Osteoblast (primary cell): ENCODE results near the gene CDPF1. TPM values are rescaled to one million over a fixed set of nuclear protein-coding genes. Genes with fewer than 3 reads are reported as not detected.

Experiments
- DNase-seq: peaks from one replicate; pipeline ENCODE4 v3.0.0; 2011; ENCODE audit warnings: low spot score, mixed read lengths; ENCODE audit not compliant: insufficient read length; ENCODE audit errors: missing footprints
- H2AFZ ChIP-seq: 2 replicates; pipeline ENCODE4 v1.6.0; 2011; ENCODE audit warnings: mild to moderate bottlenecking, low read length
- H3K27ac ChIP-seq: 2 replicates; pipeline ENCODE4 v1.5.1; 2011; ENCODE audit warnings: mild to moderate bottlenecking, low read depth, low read length, moderate library complexity
- H3K27me3 ChIP-seq: 2 replicates; pipeline ENCODE4 v1.6.0; 2012; ENCODE audit warnings: mild to moderate bottlenecking, control low read depth, inconsistent platforms, low read length, moderate library complexity; ENCODE audit not compliant: insufficient read depth
- H3K36me3 ChIP-seq: 2 replicates; pipeline ENCODE4 v1.5.1; 2011; ENCODE audit warnings: mild to moderate bottlenecking, low read length, control low read depth, moderate library complexity; ENCODE audit not compliant: insufficient read depth
- H3K4me1 ChIP-seq: 2 replicates; pipeline ENCODE4 v1.5.1; 2011; ENCODE audit warnings: mild to moderate bottlenecking, low read length, control low read depth, moderate library complexity; ENCODE audit not compliant: insufficient read depth
- H3K4me2 ChIP-seq: 2 replicates; pipeline ENCODE4 v1.6.0; 2011; ENCODE audit warnings: mild to moderate bottlenecking, low read length; ENCODE audit not compliant: insufficient read depth
- H3K4me3 ChIP-seq: fragments of 200-600 bp; sonication (generic); 3 replicates; pipeline ENCODE4 v1.5.1; 2012; ENCODE audit warnings: mild to moderate bottlenecking, low read length, inconsistent platforms; ENCODE audit not compliant: insufficient read depth
- H3K79me2 ChIP-seq: 2 replicates; pipeline ENCODE4 v1.6.0; 2012; ENCODE audit warnings: mild to moderate bottlenecking, low read length, control low read depth, inconsistent platforms; ENCODE audit not compliant: insufficient read depth
- H3K9me3 ChIP-seq: 2 replicates; pipeline ENCODE4 v1.5.1; 2011; ENCODE audit warnings: low read depth, low read length, control low read depth
- H4K20me1 ChIP-seq: 2 replicates; pipeline ENCODE4 v1.6.0; 2012; ENCODE audit warnings: mild to moderate bottlenecking, low read length, control low read depth; ENCODE audit not compliant: insufficient read depth
- CTCF ChIP-seq: IDR thresholded peaks from 2 replicates; pipeline ENCODE4 v1.5.1; 2011; ENCODE audit warnings: mild to moderate bottlenecking, low read depth, low read length, moderate library complexity; ENCODE audit errors: extremely low read depth
- total RNA-seq: library from RNA; depleted of rRNA; stranded (reverse); fragments of >200 nt; gene quantifications from 2 replicates; pipeline ENCODE4 v1.2.3, GENCODE V29; 2012

Gene CDPF1
- total RNA-seq, 1 donor: 12.7 TPM

GRCh38 chr22:46246178-46246577 is 3.9 kb downstream of the CDPF1 start:
- no peaks in the 10 kb centered on the region for H3K9me3 ChIP-seq
- no peaks in the 10 kb centered on the region for H3K27me3 ChIP-seq
- no peak overlapping the region for H3K27ac ChIP-seq
- peak; percentile 75 for DNase-seq
- H3K36me3 ChIP-seq: peaks cover 5% of the 10 kb centered on the region
- TF ChIP-seq CTCF: no peak
- no peak overlapping the region for H3K4me3 ChIP-seq
- peaks cover 5% of the 10 kb centered on the region for H4K20me1 ChIP-seq
- no peak overlapping the region for H3K4me2 ChIP-seq
- H3K79me2 ChIP-seq: peaks cover 6% of the 10 kb centered on the region
- H2AFZ ChIP-seq: no peak overlapping the region
- H3K4me1 ChIP-seq: peaks cover 7% of the 10 kb centered on the region

- no peak overlapping the region for H2AFZ ChIP-seq
- no peak overlapping the region for H3K4me2 ChIP-seq
- H3K4me1 ChIP-seq: no peaks in the 10 kb centered on the region
- peaks cover 6% of the 10 kb centered on the region for H3K79me2 ChIP-seq
- H3K27ac ChIP-seq: no peak overlapping the region
- peaks cover 5% of the 10 kb centered on the region for H4K20me1 ChIP-seq
- H3K27me3 ChIP-seq: no peaks in the 10 kb centered on the region
- no peak overlapping the region for H3K4me3 ChIP-seq
- no peak for DNase-seq
- TF ChIP-seq CTCF: no peak
- H3K9me3 ChIP-seq: no peaks in the 10 kb centered on the region
- peaks cover 8% of the 10 kb centered on the region for H3K36me3 ChIP-seq
Observed at GRCh38 chr22:46245511-46245910, 4.6 kb downstream of the CDPF1 start.

- Histone ChIP-seq H3K4me1 (no peaks in the 10 kb centered on the region), H4K20me1 (peaks cover 5% of the 10 kb centered on the region), H3K27ac (no peak overlapping the region), H2AFZ (no peak overlapping the region), H3K27me3 (no peaks in the 10 kb centered on the region), H3K4me3 (no peak overlapping the region), H3K36me3 (peaks cover 8% of the 10 kb centered on the region), H3K4me2 (no peak overlapping the region), H3K9me3 (no peaks in the 10 kb centered on the region), H3K79me2 (peaks cover 6% of the 10 kb centered on the region)
- no peak for DNase-seq
- TF ChIP-seq CTCF: no peak
Observed at GRCh38 chr22:46244771-46245170, 5.3 kb downstream of the CDPF1 start.

- no peaks in the 10 kb centered on the region for H3K9me3 ChIP-seq
- H4K20me1 ChIP-seq: peaks cover 5% of the 10 kb centered on the region
- no peak overlapping the region for H3K4me2 ChIP-seq
- no peak for TF ChIP-seq CTCF
- no peak overlapping the region for H3K4me3 ChIP-seq
- no peak overlapping the region for H2AFZ ChIP-seq
- no peak overlapping the region for H3K27ac ChIP-seq
- peaks cover 8% of the 10 kb centered on the region for H3K36me3 ChIP-seq
- H3K79me2 ChIP-seq: no peaks in the 10 kb centered on the region
- no peak for DNase-seq
- no peaks in the 10 kb centered on the region for H3K27me3 ChIP-seq
- H3K4me1 ChIP-seq: no peaks in the 10 kb centered on the region
Observed at GRCh38 chr22:46242076-46242475, 8.0 kb downstream of the CDPF1 start.
